ENCODE results near the gene CRYGN.

Gene CRYGN

GRCh38 chr7:151439855-151440798 is at the start of gene CRYGN:
Gene CRYGN, minus strand, starts transcription at chr7:151440141. Its CDS starts 224 bp downstream, at chr7:151439917.
- H3K4me1 ChIP-seq (ENCODE audit: insufficient read depth, low read length) = peaks cover 35% of the 10 kb centered on the region
- no peak for TF ChIP-seq CTCF (IDR thresholded peaks at IDR 0.05; ENCODE audit: borderline replicate concordance, extremely low read depth, low read length, poor library complexity, severe bottlenecking)
- no peak for TF ChIP-seq EZH2 (IDR thresholded peaks at IDR 0.05; ENCODE audit: borderline replicate concordance, low read depth, low read length, severe bottlenecking)
- no peaks in the 10 kb centered on the region for H4K20me1 ChIP-seq (ENCODE audit: insufficient read depth, low read length)
- no peak within 1 kb of the TSS for H3K4me3 ChIP-seq (ENCODE audit: low read depth in 1 of 2, low read length in 2 of 2)
- H3K36me3 ChIP-seq (ENCODE audit: insufficient read depth, low read length) = no peaks in the 10 kb centered on the region
- H3K9ac ChIP-seq (ENCODE audit: low read depth, low read length) = peak within 1 kb of the TSS; percentile 48
- ATAC-seq (ENCODE audit: insufficient read depth, low read depth) (no peak), DNase-seq (no peak)
- H3K9me3 ChIP-seq (ENCODE audit: insufficient read depth, low read length, severe bottlenecking) = no peaks in the 10 kb centered on the region
- peak within 1 kb of the TSS; percentile 56; the same call in 1 of the 2 replicates for H2AFZ ChIP-seq (ENCODE audit: low read depth, low read length)
- H3K27me3 ChIP-seq (ENCODE audit: insufficient read depth, low read length, poor library complexity) = no peaks in the 10 kb centered on the region
- H3K79me2 ChIP-seq (ENCODE audit: insufficient read depth, low read length) = no peaks in the 10 kb centered on the region
- peak within 1 kb of the TSS; percentile 49 for H3K4me2 ChIP-seq (ENCODE audit: insufficient read depth, low read length)
- H3K27ac ChIP-seq (ENCODE audit: low read length) = peak within 1 kb of the TSS; percentile 85

GRCh38 chr7:151489498-151489897 is 49.6 kb upstream of the CRYGN start:
- H3K4me3 ChIP-seq (ENCODE audit: low read depth in 1 of 2, low read length in 2 of 2) = no peak overlapping the region
- no peak overlapping the region for H3K4me2 ChIP-seq (ENCODE audit: insufficient read depth, low read length)
- TF ChIP-seq EZH2 (IDR thresholded peaks at IDR 0.05; ENCODE audit: borderline replicate concordance, low read depth, low read length, severe bottlenecking) = no peak
- no peak for TF ChIP-seq CTCF (IDR thresholded peaks at IDR 0.05; ENCODE audit: borderline replicate concordance, extremely low read depth, low read length, poor library complexity, severe bottlenecking)
- no peaks in the 10 kb centered on the region for H3K9me3 ChIP-seq (ENCODE audit: insufficient read depth, low read length, severe bottlenecking)
- DNase-seq (no peak), ATAC-seq (ENCODE audit: insufficient read depth, low read depth) (no peak)
- H3K79me2 ChIP-seq (ENCODE audit: insufficient read depth, low read length) = peaks cover 100% of the 10 kb centered on the region
- no peak overlapping the region for H2AFZ ChIP-seq (ENCODE audit: low read depth, low read length)
- H3K27ac ChIP-seq (ENCODE audit: low read length) = no peak overlapping the region
- H3K27me3 ChIP-seq (ENCODE audit: insufficient read depth, low read length, poor library complexity) = no peaks in the 10 kb centered on the region
- no peak overlapping the region for H3K9ac ChIP-seq (ENCODE audit: low read depth, low read length)
- H3K36me3 ChIP-seq (ENCODE audit: insufficient read depth, low read length) = peaks cover 72% of the 10 kb centered on the region
- no peaks in the 10 kb centered on the region for H3K4me1 ChIP-seq (ENCODE audit: insufficient read depth, low read length)
- H4K20me1 ChIP-seq (ENCODE audit: insufficient read depth, low read length) = peaks cover 79% of the 10 kb centered on the region

- Histone ChIP-seq H3K4me1 (ENCODE audit: insufficient read depth, low read length) (no peaks in the 10 kb centered on the region), H3K4me2 (ENCODE audit: insufficient read depth, low read length) (no peak overlapping the region), H3K36me3 (ENCODE audit: insufficient read depth, low read length) (peaks cover 86% of the 10 kb centered on the region), H4K20me1 (ENCODE audit: insufficient read depth, low read length) (peaks cover 77% of the 10 kb centered on the region), H3K79me2 (ENCODE audit: insufficient read depth, low read length) (peaks cover 100% of the 10 kb centered on the region), H3K9me3 (ENCODE audit: insufficient read depth, low read length, severe bottlenecking) (no peaks in the 10 kb centered on the region), H3K27ac (ENCODE audit: low read length) (no peak overlapping the region), H3K4me3 (ENCODE audit: low read depth in 1 of 2, low read length in 2 of 2) (no peak overlapping the region), H2AFZ (ENCODE audit: low read depth, low read length) (no peak overlapping the region), H3K27me3 (ENCODE audit: insufficient read depth, low read length, poor library complexity) (no peaks in the 10 kb centered on the region), H3K9ac (ENCODE audit: low read depth, low read length) (no peak overlapping the region)
- ATAC-seq (ENCODE audit: insufficient read depth, low read depth) (no peak), DNase-seq (no peak)
- TF ChIP-seq EZH2 (IDR thresholded peaks at IDR 0.05; ENCODE audit: borderline replicate concordance, low read depth, low read length, severe bottlenecking) (no peak), CTCF (IDR thresholded peaks at IDR 0.05; ENCODE audit: borderline replicate concordance, extremely low read depth, low read length, poor library complexity, severe bottlenecking) (no peak)
These were observed 48.2 kb upstream of the CRYGN start for GRCh38 chr7:151488096-151488495.

All from DND-41 (cell line).